ENCODE data around the gene NECAB2.

The NECAB2 gene

GRCh38 chr16:83989300-83989699 is 21.3 kb downstream of the NECAB2 start:
- no peak for DNase-seq (ENCODE audit: low read depth, low spot score)

GRCh38 chr16:83990492-83990891 is 22.4 kb downstream of the NECAB2 start:
- no peaks in the 10 kb centered on the region for H3K27me3 ChIP-seq (ENCODE audit: insufficient read depth, insufficient read length)
- no peak for DNase-seq (ENCODE audit: low read depth, low spot score)
- no peak for TF ChIP-seq ZNF274 (IDR thresholded peaks at IDR 0.05; ENCODE audit: low read depth, low read length)
- TF ChIP-seq YY1 (IDR thresholded peaks at IDR 0.05; ENCODE audit: insufficient read depth, insufficient read length) = no peak
- TF ChIP-seq SUZ12 (IDR thresholded peaks at IDR 0.05; ENCODE audit: extremely low read depth, insufficient read depth, insufficient read length) = no peak
- no peak overlapping the region for H3K4me3 ChIP-seq (ENCODE audit: insufficient read length, low read depth)
- H3K9me3 ChIP-seq (ENCODE audit: insufficient read depth, low read length) = no peaks in the 10 kb centered on the region
- H3K36me3 ChIP-seq (ENCODE audit: insufficient read depth, insufficient read length, low read length) = no peaks in the 10 kb centered on the region
- H3K4me1 ChIP-seq (ENCODE audit: insufficient read depth, insufficient read length) = peaks cover 4% of the 10 kb centered on the region
- no peak overlapping the region for H3K9ac ChIP-seq (ENCODE audit: insufficient read length, low read depth)

More at GRCh38 chr16:83989300-83989699, 21.3 kb downstream of the NECAB2 start:
- H3K9ac ChIP-seq (ENCODE audit: insufficient read length, low read depth) = no peak overlapping the region
- TF ChIP-seq ZNF274 (IDR thresholded peaks at IDR 0.05; ENCODE audit: low read depth, low read length) (no peak), SUZ12 (IDR thresholded peaks at IDR 0.05; ENCODE audit: extremely low read depth, insufficient read depth, insufficient read length) (no peak), YY1 (IDR thresholded peaks at IDR 0.05; ENCODE audit: insufficient read depth, insufficient read length) (no peak)
- no peaks in the 10 kb centered on the region for H3K36me3 ChIP-seq (ENCODE audit: insufficient read depth, insufficient read length, low read length)
- H3K4me3 ChIP-seq (ENCODE audit: insufficient read length, low read depth) = no peak overlapping the region
- no peaks in the 10 kb centered on the region for H3K27me3 ChIP-seq (ENCODE audit: insufficient read depth, insufficient read length)
- H3K4me1 ChIP-seq (ENCODE audit: insufficient read depth, insufficient read length) = no peaks in the 10 kb centered on the region
- no peaks in the 10 kb centered on the region for H3K9me3 ChIP-seq (ENCODE audit: insufficient read depth, low read length)

GRCh38 chr16:83992624-83993023 is 24.6 kb downstream of the NECAB2 start:
- no peaks in the 10 kb centered on the region for H3K9me3 ChIP-seq (ENCODE audit: insufficient read depth, low read length)
- H3K4me1 ChIP-seq (ENCODE audit: insufficient read depth, insufficient read length) = peaks cover 4% of the 10 kb centered on the region
- DNase-seq (ENCODE audit: low read depth, low spot score) = no peak
- no peak overlapping the region for H3K9ac ChIP-seq (ENCODE audit: insufficient read length, low read depth)
- no peak overlapping the region for H3K4me3 ChIP-seq (ENCODE audit: insufficient read length, low read depth)
- no peaks in the 10 kb centered on the region for H3K36me3 ChIP-seq (ENCODE audit: insufficient read depth, insufficient read length, low read length)
- TF ChIP-seq YY1 (IDR thresholded peaks at IDR 0.05; ENCODE audit: insufficient read depth, insufficient read length) = no peak
- no peak for TF ChIP-seq SUZ12 (IDR thresholded peaks at IDR 0.05; ENCODE audit: extremely low read depth, insufficient read depth, insufficient read length)
- no peak for TF ChIP-seq ZNF274 (IDR thresholded peaks at IDR 0.05; ENCODE audit: low read depth, low read length)
- no peaks in the 10 kb centered on the region for H3K27me3 ChIP-seq (ENCODE audit: insufficient read depth, insufficient read length)

- peaks cover 6% of the 10 kb centered on the region for H3K4me1 ChIP-seq (ENCODE audit: insufficient read depth, insufficient read length)
- H3K9ac ChIP-seq (ENCODE audit: insufficient read length, low read depth) = no peak overlapping the region
- H3K4me3 ChIP-seq (ENCODE audit: insufficient read length, low read depth) = no peak overlapping the region
- DNase-seq (ENCODE audit: low read depth, low spot score) = no peak
- H3K27me3 ChIP-seq (ENCODE audit: insufficient read depth, insufficient read length) = no peaks in the 10 kb centered on the region
- no peaks in the 10 kb centered on the region for H3K9me3 ChIP-seq (ENCODE audit: insufficient read depth, low read length)
- no peak for TF ChIP-seq YY1 (IDR thresholded peaks at IDR 0.05; ENCODE audit: insufficient read depth, insufficient read length)
- TF ChIP-seq ZNF274 (IDR thresholded peaks at IDR 0.05; ENCODE audit: low read depth, low read length) = no peak
- TF ChIP-seq SUZ12 (IDR thresholded peaks at IDR 0.05; ENCODE audit: extremely low read depth, insufficient read depth, insufficient read length) = no peak
- H3K36me3 ChIP-seq (ENCODE audit: insufficient read depth, insufficient read length, low read length) = no peaks in the 10 kb centered on the region
Measured at GRCh38 chr16:83994087-83994486, 26.0 kb downstream of the NECAB2 start.

- Histone ChIP-seq H3K9ac (ENCODE audit: insufficient read length, low read depth) (no peak overlapping the region), H3K4me1 (ENCODE audit: insufficient read depth, insufficient read length) (peaks cover 8% of the 10 kb centered on the region), H3K9me3 (ENCODE audit: insufficient read depth, low read length) (no peaks in the 10 kb centered on the region), H3K36me3 (ENCODE audit: insufficient read depth, insufficient read length, low read length) (no peaks in the 10 kb centered on the region), H3K4me3 (ENCODE audit: insufficient read length, low read depth) (no peak overlapping the region), H3K27me3 (ENCODE audit: insufficient read depth, insufficient read length) (no peaks in the 10 kb centered on the region)
- no peak for DNase-seq (ENCODE audit: low read depth, low spot score)
- TF ChIP-seq SUZ12 (IDR thresholded peaks at IDR 0.05; ENCODE audit: extremely low read depth, insufficient read depth, insufficient read length) = no peak
- TF ChIP-seq YY1 (IDR thresholded peaks at IDR 0.05; ENCODE audit: insufficient read depth, insufficient read length) = no peak
- no peak for TF ChIP-seq ZNF274 (IDR thresholded peaks at IDR 0.05; ENCODE audit: low read depth, low read length)
Measured at GRCh38 chr16:83994703-83995102, 26.7 kb downstream of the NECAB2 start.

- DNase-seq (ENCODE audit: low read depth, low spot score) = no peak
- H3K9me3 ChIP-seq (ENCODE audit: insufficient read depth, low read length) = no peaks in the 10 kb centered on the region
- peaks cover 10% of the 10 kb centered on the region for H3K4me1 ChIP-seq (ENCODE audit: insufficient read depth, insufficient read length)
- no peaks in the 10 kb centered on the region for H3K27me3 ChIP-seq (ENCODE audit: insufficient read depth, insufficient read length)
- H3K9ac ChIP-seq (ENCODE audit: insufficient read length, low read depth) = no peak overlapping the region
- H3K4me3 ChIP-seq (ENCODE audit: insufficient read length, low read depth) = no peak overlapping the region
- H3K36me3 ChIP-seq (ENCODE audit: insufficient read depth, insufficient read length, low read length) = no peaks in the 10 kb centered on the region
- no peak for TF ChIP-seq SUZ12 (IDR thresholded peaks at IDR 0.05; ENCODE audit: extremely low read depth, insufficient read depth, insufficient read length)
- TF ChIP-seq YY1 (IDR thresholded peaks at IDR 0.05; ENCODE audit: insufficient read depth, insufficient read length) = no peak
- no peak for TF ChIP-seq ZNF274 (IDR thresholded peaks at IDR 0.05; ENCODE audit: low read depth, low read length)
Measured at GRCh38 chr16:83995754-83996153, 27.7 kb downstream of the NECAB2 start.

GRCh38 chr16:83996481-83997252 is 28.6 kb downstream of the NECAB2 start:
- DNase-seq (ENCODE audit: low read depth, low spot score) = no peak
- no peak overlapping the region for H3K9ac ChIP-seq (ENCODE audit: insufficient read length, low read depth)

More at GRCh38 chr16:83996481-83997252, 28.6 kb downstream of the NECAB2 start:
- TF ChIP-seq ZNF274 (IDR thresholded peaks at IDR 0.05; ENCODE audit: low read depth, low read length) (no peak), SUZ12 (IDR thresholded peaks at IDR 0.05; ENCODE audit: extremely low read depth, insufficient read depth, insufficient read length) (no peak), YY1 (IDR thresholded peaks at IDR 0.05; ENCODE audit: insufficient read depth, insufficient read length) (no peak)
- no peaks in the 10 kb centered on the region for H3K27me3 ChIP-seq (ENCODE audit: insufficient read depth, insufficient read length)
- no peak overlapping the region for H3K4me3 ChIP-seq (ENCODE audit: insufficient read length, low read depth)
- H3K36me3 ChIP-seq (ENCODE audit: insufficient read depth, insufficient read length, low read length) = no peaks in the 10 kb centered on the region
- peaks cover 15% of the 10 kb centered on the region for H3K4me1 ChIP-seq (ENCODE audit: insufficient read depth, insufficient read length)
- H3K9me3 ChIP-seq (ENCODE audit: insufficient read depth, low read length) = no peaks in the 10 kb centered on the region
